ENCODE results near the gene OR2V2. TPM values are rescaled to one million over a fixed set of nuclear protein-coding genes. Genes with fewer than 3 reads are reported as not detected.

The OR2V2 gene
- total and polyA plus RNA-seq, 2 donors (not counting 1 experiment from before 2014, with no cell fraction given): not detected

GRCh38 chr5:181207214-181207959, 60.0 kb downstream of the OR2V2 start:
- H3K9me3 ChIP-seq (ENCODE audit: control extremely low read depth in 1 of 3, control insufficient read depth in 2 of 3, insufficient read depth in 1 of 3, low read length in 2 of 3): peaks cover 0 to 20% (median 2%) of the 10 kb centered on the region in 3 donors
- under 1% methylated on average over 18 of the region's 36 CpGs for WGBS (ENCODE audit: insufficient coverage)
- peaks cover 23 to 35% of the 10 kb centered on the region in 2 donors for H3K4me1 ChIP-seq (ENCODE audit: control insufficient read depth in 2 of 2, insufficient read depth in 2 of 2, low read length in 2 of 2)
- peaks cover 0 to 26% (median 12%) of the 10 kb centered on the region in 4 experiments for H3K27me3 ChIP-seq (replicated peaks in 1 of 4; ENCODE audit: control extremely low read depth in 1 of 4, control insufficient read depth in 3 of 4, insufficient read depth in 4 of 4, low read length in 3 of 4)
- no peaks in the 10 kb centered on the region for H4K20me1 ChIP-seq (ENCODE audit: control insufficient read depth, insufficient read depth, low read length, poor library complexity, severe bottlenecking)
- ChIA-PET CTCF (interaction anchor here (0.7 to 7.9 kb wide), 14 partner anchors 9 to 404 kb away, joined by 3 to 105 read pairs (median 6); partner anchors contain the start of genes RACK1, TRIM41 and TRIM52), POLR2A (interaction anchor here (0.8 to 3.6 kb wide), 11 partner anchors 8 to 346 kb away, joined by 3 to 73 read pairs (median 6); partner anchors contain the start of genes TRIM41, TRIM52 and ZFP62)
- Mint-ChIP-seq H3K27ac (peak overlapping the region; percentile 95), H3K4me1 (peaks cover 40% of the 10 kb centered on the region), H3K9me3 (ENCODE audit: insufficient read depth) (no peaks in the 10 kb centered on the region), H3K4me3 (peak overlapping the region; percentile 98), H3K27me3 (peaks cover 14% of the 10 kb centered on the region)
- H3K27ac ChIP-seq (ENCODE audit: low read length in 2 of 2): peak overlapping the region in 1 of 2 donors; percentile 57
- peak; percentile 50 for ATAC-seq (ENCODE audit: low read depth)
- no peaks in the 10 kb centered on the region for H3K36me3 ChIP-seq (replicated peaks in 1 of 2; ENCODE audit: control extremely low read depth in 1 of 2, control insufficient read depth in 1 of 2, extremely low read depth in 1 of 2, insufficient read depth in 2 of 2, low read length in 1 of 2)
- TF ChIP-seq EZH2 (IDR thresholded peaks at IDR 0.05; ENCODE audit: borderline replicate concordance, insufficient read depth, low read depth, low read length, poor library complexity, severe bottlenecking): no peak
- TF ChIP-seq CTCF (IDR thresholded peaks at IDR 0.05): no peak
- peak overlapping the region; percentile 54 to 71 (median 68) for H3K4me3 ChIP-seq (ENCODE audit: control extremely low read depth in 1 of 5, extremely low read depth in 1 of 5, insufficient read depth in 1 of 5, low read depth in 2 of 5, low read length in 4 of 5)
- intact Hi-C loops (cut with micrococcal nuclease): loop anchor here (1.0 to 5.0 kb wide), 3 partner anchors 10 to 35 kb away; partner anchors contain the start of gene RACK1
- H3K4me2 ChIP-seq (replicated peaks; ENCODE audit: low read depth, low read length, poor library complexity, severe bottlenecking): peak overlapping the region; percentile 94
- peak overlapping the region; percentile 65 for H3K9ac ChIP-seq (ENCODE audit: low read length)
- no peaks in the 10 kb centered on the region for H3K79me2 ChIP-seq (ENCODE audit: control insufficient read depth, insufficient read depth, low read length)
- DNase-seq: peak; percentile 83
- H2AFZ ChIP-seq (ENCODE audit: insufficient read depth, low read depth, low read length, poor library complexity, severe bottlenecking): peak overlapping the region; percentile 69

Data from B cell (primary cell).